Neural cell (in vitro differentiated cells): Measurements from ENCODE around the gene SLPI.

Source experiments
- CTCF ChIP-seq: fragments of 450-650 bp; IDR thresholded peaks from 2 replicates; pipeline ENCODE4 v1.5.1; 2014; ENCODE audit warnings: antibody characterized with exemption, mild to moderate bottlenecking, moderate library complexity; ENCODE audit not compliant: poor library complexity, severe bottlenecking
- EZH2 ChIP-seq: fragments of 200-600, 300-800 bp; shearing (Covaris generic), sonication (generic); IDR thresholded peaks from 2 replicates; pipeline ENCODE4 v1.6.1; 2014; ENCODE audit warnings: antibody characterized with exemption, low read length, borderline replicate concordance, mild to moderate bottlenecking; ENCODE audit not compliant: insufficient read depth, poor library complexity, severe bottlenecking
- TAF1 ChIP-seq: IDR thresholded peaks from 2 replicates; pipeline ENCODE4 v1.6.1; 2012; ENCODE audit warnings: low read depth

- TF ChIP-seq EZH2 (no peak), CTCF (no peak), TAF1 (no peak)
Measured at GRCh38 chr20:45288376-45288775, 34.0 kb upstream of the SLPI start.
